CD4-positive, alpha-beta T cell treated with Interleukin-6 at 100 ng/mL for 8 hours (primary cell): ENCODE results near the gene STMP1.
A peak's percentile ranks its signal among the peaks of the same experiment; 100 is the strongest.
"Not testable (repeated sequence)": the region's sequence is repeated elsewhere in the genome, so short reads cannot be mapped to it uniquely, and the experiment has no call there.

Source experiments
- DNase-seq: peaks from one replicate; pipeline ENCODE4 v3.0.0-alpha.2; 2020; ENCODE audit warnings: mixed read lengths, low spot score

Gene STMP1

GRCh38 chr7:135662373-135663114 is at the start of gene STMP1:
STMP1 (plus strand) TSS chr7:135662514.
- peak; percentile 94 for DNase-seq

DNA sequence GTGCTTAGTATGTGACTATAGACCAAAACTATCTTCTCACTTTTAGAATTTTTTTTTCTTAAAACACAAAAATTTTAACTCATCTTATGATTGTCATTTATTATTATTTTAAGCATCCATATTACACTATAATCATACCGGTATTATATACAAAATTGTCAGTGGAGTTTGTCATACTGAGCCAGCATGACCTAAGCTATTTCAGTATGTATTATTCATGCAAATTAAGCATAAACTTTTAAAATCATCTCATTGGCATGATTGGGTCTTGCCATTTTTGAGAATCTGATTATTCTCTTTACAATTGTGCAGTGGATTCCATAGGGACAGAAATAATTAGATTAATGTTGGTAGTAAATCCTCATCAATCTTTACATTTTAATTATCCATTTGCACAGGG is 46.2 kb upstream of the STMP1 start:
- no peak for DNase-seq

- DNase-seq, result no peak
Measured at GRCh38 chr7:135617781-135618180, 44.5 kb upstream of the STMP1 start.

- no peak for DNase-seq
Measured at GRCh38 chr7:135618510-135618909, 43.8 kb upstream of the STMP1 start.

DNA sequence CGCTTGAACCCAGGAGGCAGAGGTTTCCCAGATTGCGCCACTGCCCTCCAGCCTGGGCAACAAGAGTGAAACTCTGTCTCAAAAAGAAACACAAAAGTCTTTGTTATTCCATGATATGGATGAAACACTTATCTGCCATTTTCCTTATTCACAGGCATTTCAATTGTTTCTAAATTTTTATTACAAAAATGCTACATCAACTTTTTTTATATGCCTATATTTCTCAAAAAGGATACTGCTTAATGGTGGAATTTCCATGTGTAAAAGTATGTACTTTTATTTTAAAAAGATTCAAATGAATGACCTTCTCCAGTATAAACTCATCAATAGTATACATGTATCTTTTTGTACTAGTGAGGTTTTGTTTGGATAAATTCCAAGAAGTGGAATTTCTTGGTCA is 41.9 kb upstream of the STMP1 start:
- no peak for DNase-seq

GRCh38 chr7:135620980-135621850 is 41.1 kb upstream of the STMP1 start:
- DNase-seq, result peak; percentile 32

GRCh38 chr7:135634191-135634878 is 28.0 kb upstream of the STMP1 start:
- no peak for DNase-seq

DNA sequence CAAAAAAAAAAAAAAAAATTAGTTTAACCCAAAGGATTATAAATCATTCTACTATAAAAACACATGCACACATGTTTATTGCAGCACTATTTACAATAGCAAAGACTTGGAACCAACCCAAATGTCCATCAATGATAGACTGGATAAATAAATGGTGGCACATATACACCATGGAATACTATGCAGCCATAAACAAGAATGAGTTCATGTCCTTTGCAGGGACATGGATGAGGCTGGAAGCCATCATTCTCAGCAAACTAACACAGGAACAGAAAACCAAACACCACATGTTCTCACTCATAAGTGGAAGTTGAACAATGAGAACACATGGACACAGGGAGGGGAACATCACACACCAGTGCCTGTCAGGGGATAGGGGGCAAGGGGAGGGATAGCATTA is 22.6 kb upstream of the STMP1 start:
- not testable (repeated sequence) for DNase-seq

DNA sequence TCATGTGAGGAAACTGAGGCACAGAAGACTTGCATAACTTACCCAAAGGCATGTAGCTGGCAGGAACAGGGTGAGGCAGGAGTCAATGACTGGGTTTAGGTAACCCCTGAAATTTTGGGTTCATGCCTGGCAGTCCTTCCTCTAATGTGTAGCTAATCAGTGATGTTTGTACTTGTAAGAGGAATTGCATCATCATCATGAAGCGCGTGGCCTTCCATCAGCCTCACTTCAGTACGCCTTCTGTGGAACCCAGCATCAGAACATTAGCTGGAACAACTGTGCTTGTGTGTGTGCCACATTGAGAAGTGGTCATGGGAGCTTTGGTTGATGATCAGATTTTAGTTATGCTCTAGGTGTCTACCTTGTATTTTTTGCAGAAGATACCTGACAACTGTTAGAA is 18.2 kb upstream of the STMP1 start:
- no peak for DNase-seq

GRCh38 chr7:135644729-135645128 is 17.6 kb upstream of the STMP1 start:
- DNase-seq, result no peak

DNA sequence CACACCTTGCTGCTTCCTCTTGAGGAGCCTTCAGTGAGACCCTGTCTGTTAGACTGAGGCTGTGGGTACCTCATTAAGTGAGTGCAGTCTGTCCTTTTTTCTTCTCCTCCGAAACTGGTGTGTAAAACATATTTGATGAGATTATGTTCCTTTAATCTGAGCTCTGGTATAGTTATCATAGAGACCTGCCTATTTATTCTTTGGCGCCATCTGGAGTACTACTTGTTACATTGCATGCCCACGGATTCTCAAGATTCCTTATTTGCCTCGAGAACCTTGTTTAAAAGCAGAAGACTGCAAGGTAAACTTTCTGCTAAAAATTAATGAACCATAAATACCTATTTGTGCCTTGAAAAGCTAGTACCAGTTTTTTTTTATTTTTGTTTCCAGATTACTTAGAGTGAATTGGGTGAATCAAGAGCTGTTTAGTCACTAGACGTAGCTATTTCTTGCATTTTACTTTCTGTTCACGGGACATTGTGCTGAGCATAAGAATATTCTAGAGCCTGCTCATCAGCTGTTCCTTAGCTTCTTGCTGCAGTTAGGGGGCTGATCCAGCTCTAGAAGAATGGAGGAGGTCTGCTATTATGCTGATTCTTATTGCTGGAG is 16.9 kb upstream of the STMP1 start:
- DNase-seq, result peak; percentile 24

- DNase-seq, result no peak
Measured at GRCh38 chr7:135647755-135648154, 14.6 kb upstream of the STMP1 start.

GRCh38 chr7:135648235-135648634 is 14.1 kb upstream of the STMP1 start:
- no peak for DNase-seq

- no peak for DNase-seq
Measured at GRCh38 chr7:135650831-135651573, 11.3 kb upstream of the STMP1 start.

DNA sequence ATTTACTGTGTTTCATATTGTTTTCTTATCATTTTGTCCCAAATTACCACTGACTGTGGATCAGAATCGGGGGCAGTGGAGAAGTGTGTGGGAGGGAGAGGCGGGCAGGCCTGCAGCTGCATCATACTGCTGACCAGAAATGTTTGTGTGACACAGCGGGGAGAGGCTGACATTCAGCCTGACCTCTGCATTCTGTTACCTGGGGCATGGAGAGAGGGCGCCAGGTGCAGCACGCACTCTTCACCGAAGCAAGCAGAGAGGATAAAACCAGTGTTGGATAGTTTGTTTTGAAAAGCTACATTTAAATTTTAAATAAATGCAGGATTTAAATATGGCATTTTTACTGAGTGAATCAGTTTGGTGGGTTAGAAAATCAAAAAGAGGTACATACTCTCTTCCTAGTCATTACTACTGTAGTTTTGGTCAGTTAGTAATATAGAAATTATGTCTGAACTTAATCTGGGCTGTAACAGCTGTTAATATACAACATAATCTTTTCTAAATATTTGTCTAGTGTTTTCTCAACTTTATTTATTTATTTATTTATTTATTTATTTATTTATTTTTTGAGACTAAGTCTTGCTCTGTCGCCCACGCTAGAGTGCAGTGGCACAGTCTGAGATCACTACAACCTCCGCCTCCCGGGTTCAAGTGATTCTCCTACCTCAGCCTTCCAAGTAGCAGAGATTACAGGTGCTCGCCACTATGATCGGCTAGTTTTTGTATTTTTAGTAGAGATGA is 8.8 kb upstream of the STMP1 start:
- no peak for DNase-seq

DNA sequence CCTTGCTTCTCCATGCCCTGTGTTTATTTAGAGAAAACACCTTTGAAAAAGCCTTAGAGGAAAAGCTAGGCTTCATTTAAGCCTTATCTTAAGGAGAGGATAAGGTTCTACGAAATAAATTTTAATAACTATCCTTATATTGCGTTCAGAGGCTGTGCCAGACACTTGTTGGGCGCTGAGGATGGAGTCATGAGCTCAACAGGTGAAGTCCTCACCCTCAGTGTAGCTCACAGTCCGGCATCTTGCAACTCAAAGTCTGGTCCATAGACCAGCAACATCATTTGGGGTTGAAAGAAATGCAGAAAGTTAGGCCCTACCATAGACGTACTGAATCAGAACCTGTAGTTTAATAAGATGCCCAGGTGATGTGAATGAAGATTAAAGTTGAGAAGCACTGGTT is 3.8 kb upstream of the STMP1 start:
- no peak for DNase-seq

- no peak for DNase-seq
Measured at GRCh38 chr7:135659159-135659846, 3.0 kb upstream of the STMP1 start.

- DNase-seq, result no peak
Measured at GRCh38 chr7:135661311-135662122, 797 bp upstream of the STMP1 start.

- no peak for DNase-seq
Measured at GRCh38 chr7:135662123-135662372, 266 bp upstream of the STMP1 start.
